Activated T-helper 1 cell treated with anti-CD3 and anti-CD28 coated beads, Interleukin-2, amount 50 U/mL, for 16 hours (primary cell): ENCODE measurements around the gene PICALM.

ENCODE experiments used
- DNase-seq, 2 donors: peaks; one replicate each; pipeline ENCODE4 v3.0.0-alpha.2; 2020; ENCODE audit warnings: low read depth in 1 of 2, low spot score in 1 of 2

The PICALM gene

GRCh38 chr11:86081455-86081854 lies 12.6 kb upstream of the PICALM start:
- no peak for DNase-seq

DNA sequence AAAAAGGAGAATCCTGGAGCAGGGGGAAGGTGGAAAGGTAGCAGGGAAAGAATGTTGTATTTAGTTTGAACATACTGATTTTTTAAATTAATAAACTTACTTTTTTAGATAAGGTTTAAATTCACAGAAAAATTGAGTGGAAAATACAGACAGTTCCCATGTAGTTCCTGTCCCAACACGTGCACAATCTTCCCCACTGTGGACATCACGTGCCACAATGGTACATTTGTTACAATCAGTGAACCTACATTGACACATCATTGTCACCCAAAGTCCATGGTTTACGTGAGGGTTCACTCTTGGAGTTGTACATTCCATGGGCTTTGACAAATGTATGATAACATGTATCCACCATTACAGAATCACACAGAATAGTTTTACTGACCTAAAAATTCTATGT lies 10.5 kb upstream of the PICALM start:
- DNase-seq, result no peak

DNA sequence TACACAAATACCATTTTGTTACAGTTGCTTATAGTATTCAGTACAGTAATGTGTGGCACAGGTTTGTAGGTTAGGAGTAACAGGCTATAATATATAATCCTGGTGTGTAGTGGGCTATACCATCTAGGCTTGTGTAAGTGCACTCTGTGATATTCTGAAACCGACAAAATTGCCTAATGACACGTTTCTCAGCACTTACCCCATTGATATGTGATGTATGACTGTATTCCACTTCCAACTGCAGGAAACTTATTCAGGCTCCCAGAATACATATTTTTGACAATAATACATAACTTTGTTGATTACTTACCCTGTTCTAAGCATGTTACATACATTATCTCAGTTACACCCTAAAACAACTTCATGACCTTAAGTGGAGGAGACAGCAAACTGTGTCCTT lies 5.1 kb upstream of the PICALM start:
- no peak for DNase-seq

GRCh38 chr11:86072211-86072610 lies 3.3 kb upstream of the PICALM start:
- no peak for DNase-seq

- no peak for DNase-seq
Measured at GRCh38 chr11:86070142-86071056, 1.5 kb upstream of the PICALM start.

DNA sequence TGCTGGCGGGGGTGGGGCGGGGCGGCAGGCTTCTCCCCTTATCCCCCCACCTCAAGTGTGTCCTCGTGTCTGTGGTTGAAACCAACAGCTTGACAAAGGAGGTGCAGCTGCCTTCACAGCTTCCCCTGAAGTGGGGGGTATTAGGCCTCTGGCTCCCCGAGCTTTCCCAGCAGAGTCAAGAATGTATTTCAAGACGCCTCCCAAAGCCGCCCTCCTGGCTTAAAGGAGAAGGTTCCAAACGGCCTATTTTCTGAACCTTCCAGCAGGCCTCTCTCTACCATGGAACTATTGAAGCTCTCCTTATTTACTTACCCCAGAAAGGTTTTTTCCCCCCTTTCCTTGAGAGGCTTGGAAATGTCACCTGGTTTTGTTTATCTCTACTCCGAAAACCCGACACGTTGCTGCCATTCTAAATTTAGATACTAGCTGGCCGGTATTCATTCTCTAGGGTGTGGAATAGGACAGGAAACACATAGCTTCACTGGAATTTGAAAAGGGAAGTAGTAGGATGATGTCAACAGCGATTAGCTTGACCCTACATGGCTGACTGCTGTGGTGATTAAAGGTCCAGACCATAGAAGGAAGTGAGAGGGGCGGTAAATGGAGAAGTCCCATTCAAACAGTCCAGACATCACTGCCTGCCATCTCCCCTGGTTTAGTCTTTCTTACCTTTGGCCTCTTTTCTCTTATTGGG lies 671 bp upstream of the PICALM start:
- no peak for DNase-seq

- peak; percentile 6 to 17 for DNase-seq
Measured at GRCh38 chr11:86068138-86068871, 579 bp downstream of the PICALM start.

GRCh38 chr11:86067851-86068137 lies 1.1 kb downstream of the PICALM start:
- DNase-seq, result no peak

- DNase-seq, result no peak
Measured at GRCh38 chr11:86067009-86067850, 1.7 kb downstream of the PICALM start.

- no peak for DNase-seq
Measured at GRCh38 chr11:86066657-86067008, 2.3 kb downstream of the PICALM start.

DNA sequence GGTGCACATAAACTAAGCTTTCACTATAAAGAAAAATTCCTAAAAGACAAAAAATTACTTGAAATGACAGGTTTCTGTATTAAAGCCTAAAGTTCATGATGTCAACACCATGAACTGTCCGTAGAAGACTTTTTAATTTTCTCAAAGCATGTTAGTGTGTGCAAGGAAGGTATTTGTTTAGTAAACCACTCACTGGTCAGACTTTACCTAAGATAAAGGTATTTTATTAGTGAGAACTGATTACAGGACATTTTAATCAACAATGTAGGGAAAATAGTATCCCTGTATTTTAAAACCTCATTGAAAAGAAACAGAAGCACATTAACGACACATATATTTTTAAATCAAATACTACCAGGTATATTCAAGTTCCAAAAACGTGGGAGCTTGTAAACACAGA lies 2.9 kb downstream of the PICALM start:
- no peak for DNase-seq

- DNase-seq, result no peak
Measured at GRCh38 chr11:86064220-86064803, 4.6 kb downstream of the PICALM start.

DNA sequence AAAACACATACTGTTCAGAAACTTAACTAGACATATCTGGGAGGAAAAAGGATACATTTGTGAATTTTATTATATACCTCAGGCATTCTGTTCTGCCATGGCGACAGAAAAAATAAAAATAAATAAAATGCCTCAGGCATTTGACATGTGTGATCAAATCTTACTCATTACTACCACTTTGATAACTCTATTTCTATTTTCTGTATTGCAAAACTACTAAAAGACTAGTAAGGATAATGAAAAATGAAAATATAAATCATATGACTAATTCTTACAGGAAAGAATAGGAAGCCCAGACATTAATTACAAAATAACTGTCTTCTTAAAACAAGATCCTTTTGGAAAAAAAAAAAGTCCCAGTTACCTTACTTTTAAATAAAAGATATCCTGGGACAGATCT lies 5.3 kb downstream of the PICALM start:
- DNase-seq, result no peak

GRCh38 chr11:86062719-86063118 lies 6.2 kb downstream of the PICALM start:
- DNase-seq, result no peak

DNA sequence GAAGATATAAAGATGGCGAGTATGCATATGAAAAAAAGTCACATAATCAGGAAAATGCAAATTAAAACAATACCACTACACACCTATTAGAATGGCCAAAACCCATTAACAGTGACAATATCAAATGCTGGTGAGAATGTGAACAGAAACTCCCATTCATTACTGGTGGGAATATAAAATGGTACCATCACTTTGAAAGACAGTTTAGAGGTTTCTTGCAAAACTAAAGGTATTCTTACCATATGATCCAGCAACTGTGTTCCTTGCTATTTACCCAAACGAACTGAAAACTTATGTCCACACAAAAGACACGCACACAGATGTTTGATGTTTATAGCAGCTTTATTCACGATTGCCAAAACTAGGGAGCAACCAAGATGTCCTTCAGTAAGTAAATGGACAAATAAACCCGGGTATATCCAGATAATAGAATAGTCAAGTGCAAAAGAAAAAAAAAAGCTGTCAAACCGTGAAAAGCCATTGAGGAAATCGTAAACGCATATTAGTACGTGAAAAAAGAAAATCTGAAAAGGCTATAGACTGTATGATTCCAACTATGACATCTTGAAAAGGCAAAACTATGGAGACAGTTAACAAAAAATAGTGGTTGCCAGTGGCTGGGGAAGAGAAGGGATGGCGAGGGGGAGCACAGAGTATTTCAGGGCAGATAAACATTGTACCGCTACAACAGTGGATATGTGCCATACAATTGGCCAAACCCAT lies 7.2 kb downstream of the PICALM start:
- DNase-seq, result no peak

- DNase-seq, result no peak
Measured at GRCh38 chr11:86060544-86060943, 8.3 kb downstream of the PICALM start.

GRCh38 chr11:86058360-86058759 lies 10.5 kb downstream of the PICALM start:
- no peak for DNase-seq

- DNase-seq, result no peak
Measured at GRCh38 chr11:86056351-86056854, 12.5 kb downstream of the PICALM start.

DNA sequence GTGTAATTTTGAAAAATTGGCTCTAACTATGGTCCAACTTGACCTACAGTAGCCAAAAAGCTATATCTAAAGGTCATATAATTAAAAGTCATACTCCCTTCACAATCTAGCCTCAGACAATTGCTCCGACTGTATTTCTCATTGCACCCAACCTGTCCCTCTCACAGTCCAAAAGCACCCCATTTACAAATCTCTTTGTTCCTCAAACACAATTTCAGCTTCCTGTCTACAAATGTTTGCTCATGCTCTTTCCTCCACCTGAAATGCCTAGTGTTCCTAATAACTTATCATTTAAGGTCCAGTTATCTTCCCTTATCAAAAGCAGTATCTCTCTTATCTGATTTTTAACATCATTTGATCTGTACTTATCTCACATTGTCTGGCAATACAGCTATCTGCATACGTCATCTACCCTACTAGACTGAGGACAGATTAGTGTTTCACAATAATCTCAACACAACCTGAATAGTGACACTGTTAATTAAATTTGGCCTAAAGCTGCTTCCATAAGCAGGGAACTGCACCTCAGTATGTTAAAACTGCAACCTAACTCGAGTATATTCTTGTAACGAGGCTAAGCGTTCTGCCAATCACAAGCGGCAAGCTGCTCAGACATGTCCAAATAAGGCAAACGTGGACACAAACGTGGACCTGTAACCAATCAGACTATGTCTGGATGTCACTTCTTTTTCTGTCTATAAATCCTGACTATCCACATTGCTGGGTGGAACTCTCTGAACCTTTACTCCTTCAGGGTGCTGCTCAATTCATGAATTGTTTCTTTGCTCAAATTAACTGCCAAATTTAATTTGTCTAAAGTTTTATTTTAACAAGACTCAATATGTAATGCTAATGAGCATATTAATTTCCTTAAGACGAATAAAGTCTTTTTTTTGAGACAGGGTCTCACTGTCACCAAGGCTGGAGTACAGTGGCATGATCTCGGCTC lies 15.9 kb downstream of the PICALM start:
- DNase-seq, result no peak
